GM12878 (cell line): ENCODE results near the gene KIFAP3.

Experiments
- BRCA1 ChIP-seq: IDR thresholded peaks from 2 replicates; pipeline ENCODE4 v1.6.1; 2011; ENCODE audit warnings: low read depth, low read length, improper control_type of control experiment
- CREB1 ChIP-seq: IDR thresholded peaks from 2 replicates; pipeline ENCODE4 v1.6.1; 2012; ENCODE audit warnings: low read depth, mild to moderate bottlenecking, inconsistent platforms
- JUND ChIP-seq: IDR thresholded peaks from 2 replicates; pipeline ENCODE4 v1.6.1; 2012; ENCODE audit warnings: low read depth, mild to moderate bottlenecking, low read length, improper control_type of control experiment, moderate library complexity
- POLR2AphosphoS5 ChIP-seq: IDR thresholded peaks from 2 replicates; pipeline ENCODE4 v1.6.1; 2011; ENCODE audit warnings: mild to moderate bottlenecking, low read length, inconsistent platforms
- RFX5 ChIP-seq: IDR thresholded peaks from 2 replicates; pipeline ENCODE4 v1.6.1; 2011; ENCODE audit warnings: low read depth, low read length, improper control_type of control experiment
- SMAD1 ChIP-seq: fragments of 450-650 bp; IDR thresholded peaks from 2 replicates; pipeline ENCODE4 v1.6.1; 2018; ENCODE audit warnings: mild to moderate bottlenecking, low read depth; ENCODE audit not compliant: partially characterized antibody
- SREBF2 ChIP-seq: IDR thresholded peaks from 2 replicates; pipeline ENCODE4 v1.6.1; 2012; ENCODE audit warnings: mild to moderate bottlenecking, low read length
- TF ChIP-seq, protein P1 (sequence below): IDR thresholded peaks from 2 replicates; pipeline ENCODE4 v1.6.1; 2012; ENCODE audit warnings: mild to moderate bottlenecking, low read depth, low read length
- TF ChIP-seq, protein P2 (sequence below): fragments of 450-650 bp; IDR thresholded peaks from 2 replicates; pipeline ENCODE4 v1.6.1; 2017; ENCODE audit warnings: mild to moderate bottlenecking, low read depth, inconsistent platforms; ENCODE audit not compliant: poor library complexity, severe bottlenecking
- TF ChIP-seq, protein P3 (sequence below), 3 experiments: IDR thresholded peaks in 2 of 3; conservative IDR thresholded peaks in 1 of 3; 2 replicates each; pipeline ENCODE4 v1.5.1; 2011; ENCODE audit warnings: low read depth in 3 of 3, low read length in 3 of 3, mild to moderate bottlenecking in 3 of 3, control low read depth in 2 of 3, moderate library complexity in 2 of 3, inconsistent platforms in 1 of 3, mixed read lengths in 1 of 3; ENCODE audit not compliant: control insufficient read depth in 2 of 3, insufficient read depth in 1 of 3; ENCODE audit errors: extremely low read depth in 1 of 3

- TF ChIP-seq RFX5 (no peak), BRCA1 (no peak), SREBF2 (no peak), SMAD1 (no peak), CREB1 (no peak), JUND (no peak), POLR2AphosphoS5 (no peak)
- TF ChIP-seq, protein P1, sequence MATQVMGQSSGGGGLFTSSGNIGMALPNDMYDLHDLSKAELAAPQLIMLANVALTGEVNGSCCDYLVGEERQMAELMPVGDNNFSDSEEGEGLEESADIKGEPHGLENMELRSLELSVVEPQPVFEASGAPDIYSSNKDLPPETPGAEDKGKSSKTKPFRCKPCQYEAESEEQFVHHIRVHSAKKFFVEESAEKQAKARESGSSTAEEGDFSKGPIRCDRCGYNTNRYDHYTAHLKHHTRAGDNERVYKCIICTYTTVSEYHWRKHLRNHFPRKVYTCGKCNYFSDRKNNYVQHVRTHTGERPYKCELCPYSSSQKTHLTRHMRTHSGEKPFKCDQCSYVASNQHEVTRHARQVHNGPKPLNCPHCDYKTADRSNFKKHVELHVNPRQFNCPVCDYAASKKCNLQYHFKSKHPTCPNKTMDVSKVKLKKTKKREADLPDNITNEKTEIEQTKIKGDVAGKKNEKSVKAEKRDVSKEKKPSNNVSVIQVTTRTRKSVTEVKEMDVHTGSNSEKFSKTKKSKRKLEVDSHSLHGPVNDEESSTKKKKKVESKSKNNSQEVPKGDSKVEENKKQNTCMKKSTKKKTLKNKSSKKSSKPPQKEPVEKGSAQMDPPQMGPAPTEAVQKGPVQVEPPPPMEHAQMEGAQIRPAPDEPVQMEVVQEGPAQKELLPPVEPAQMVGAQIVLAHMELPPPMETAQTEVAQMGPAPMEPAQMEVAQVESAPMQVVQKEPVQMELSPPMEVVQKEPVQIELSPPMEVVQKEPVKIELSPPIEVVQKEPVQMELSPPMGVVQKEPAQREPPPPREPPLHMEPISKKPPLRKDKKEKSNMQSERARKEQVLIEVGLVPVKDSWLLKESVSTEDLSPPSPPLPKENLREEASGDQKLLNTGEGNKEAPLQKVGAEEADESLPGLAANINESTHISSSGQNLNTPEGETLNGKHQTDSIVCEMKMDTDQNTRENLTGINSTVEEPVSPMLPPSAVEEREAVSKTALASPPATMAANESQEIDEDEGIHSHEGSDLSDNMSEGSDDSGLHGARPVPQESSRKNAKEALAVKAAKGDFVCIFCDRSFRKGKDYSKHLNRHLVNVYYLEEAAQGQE = no peak
- TF ChIP-seq, protein P2, sequence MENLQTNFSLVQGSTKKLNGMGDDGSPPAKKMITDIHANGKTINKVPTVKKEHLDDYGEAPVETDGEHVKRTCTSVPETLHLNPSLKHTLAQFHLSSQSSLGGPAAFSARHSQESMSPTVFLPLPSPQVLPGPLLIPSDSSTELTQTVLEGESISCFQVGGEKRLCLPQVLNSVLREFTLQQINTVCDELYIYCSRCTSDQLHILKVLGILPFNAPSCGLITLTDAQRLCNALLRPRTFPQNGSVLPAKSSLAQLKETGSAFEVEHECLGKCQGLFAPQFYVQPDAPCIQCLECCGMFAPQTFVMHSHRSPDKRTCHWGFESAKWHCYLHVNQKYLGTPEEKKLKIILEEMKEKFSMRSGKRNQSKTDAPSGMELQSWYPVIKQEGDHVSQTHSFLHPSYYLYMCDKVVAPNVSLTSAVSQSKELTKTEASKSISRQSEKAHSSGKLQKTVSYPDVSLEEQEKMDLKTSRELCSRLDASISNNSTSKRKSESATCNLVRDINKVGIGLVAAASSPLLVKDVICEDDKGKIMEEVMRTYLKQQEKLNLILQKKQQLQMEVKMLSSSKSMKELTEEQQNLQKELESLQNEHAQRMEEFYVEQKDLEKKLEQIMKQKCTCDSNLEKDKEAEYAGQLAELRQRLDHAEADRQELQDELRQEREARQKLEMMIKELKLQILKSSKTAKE = no peak
- TF ChIP-seq, protein P3, sequence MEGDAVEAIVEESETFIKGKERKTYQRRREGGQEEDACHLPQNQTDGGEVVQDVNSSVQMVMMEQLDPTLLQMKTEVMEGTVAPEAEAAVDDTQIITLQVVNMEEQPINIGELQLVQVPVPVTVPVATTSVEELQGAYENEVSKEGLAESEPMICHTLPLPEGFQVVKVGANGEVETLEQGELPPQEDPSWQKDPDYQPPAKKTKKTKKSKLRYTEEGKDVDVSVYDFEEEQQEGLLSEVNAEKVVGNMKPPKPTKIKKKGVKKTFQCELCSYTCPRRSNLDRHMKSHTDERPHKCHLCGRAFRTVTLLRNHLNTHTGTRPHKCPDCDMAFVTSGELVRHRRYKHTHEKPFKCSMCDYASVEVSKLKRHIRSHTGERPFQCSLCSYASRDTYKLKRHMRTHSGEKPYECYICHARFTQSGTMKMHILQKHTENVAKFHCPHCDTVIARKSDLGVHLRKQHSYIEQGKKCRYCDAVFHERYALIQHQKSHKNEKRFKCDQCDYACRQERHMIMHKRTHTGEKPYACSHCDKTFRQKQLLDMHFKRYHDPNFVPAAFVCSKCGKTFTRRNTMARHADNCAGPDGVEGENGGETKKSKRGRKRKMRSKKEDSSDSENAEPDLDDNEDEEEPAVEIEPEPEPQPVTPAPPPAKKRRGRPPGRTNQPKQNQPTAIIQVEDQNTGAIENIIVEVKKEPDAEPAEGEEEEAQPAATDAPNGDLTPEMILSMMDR (IDR thresholded peaks at IDR 0.05 in 2 of 3, conservative IDR thresholded peaks at IDR 0.05 in 1 of 3; ENCODE audit: control insufficient read depth in 2 of 3, extremely low read depth in 1 of 3, insufficient read depth in 1 of 3, low read depth in 3 of 3, low read length in 3 of 3) = no peak
Observed at GRCh38 chr1:170030212-170030611, 44.3 kb downstream of the KIFAP3 start.
